K562 (cell line): ENCODE data around the gene EFCAB13. TPM values are rescaled to one million over a fixed set of nuclear protein-coding genes. Genes with fewer than 3 reads are reported as not detected.

Experiments
- ATF1 ChIP-seq, 2 experiments: fragments of 450-650 bp in 1 of 2; IDR thresholded peaks; 2 replicates each; pipeline ENCODE4 v1.6.1; 2016; ENCODE audit warnings: missing compliant biosample characterization in 1 of 2, missing genetic modification characterization in 1 of 2
- ETS2 ChIP-seq: IDR thresholded peaks from 2 replicates; pipeline ENCODE4 v1.6.1; 2016; ENCODE audit warnings: borderline replicate concordance, missing genetic modification characterization, mild to moderate bottlenecking, moderate library complexity, missing compliant biosample characterization; ENCODE audit not compliant: poor library complexity, severe bottlenecking
- FOXK2 ChIP-seq, 2 experiments: fragments of 450-650 bp; IDR thresholded peaks in 1 of 2; conservative IDR thresholded peaks in 1 of 2; 2 replicates each; pipeline ENCODE4 v1.6.1; 2016; ENCODE audit warnings: low read depth in 2 of 2, mild to moderate bottlenecking in 1 of 2
- HLTF ChIP-seq: fragments of 450-650 bp; IDR thresholded peaks from 2 replicates; pipeline ENCODE4 v1.6.1; 2016
- HNRNPLL ChIP-seq: fragments of 200-400 bp; formaldehyde crosslinking; IDR thresholded peaks from 2 replicates; pipeline ENCODE4 v1.6.1; 2017; ENCODE audit warnings: low read length, low read depth, mild to moderate bottlenecking; ENCODE audit not compliant: poor library complexity, severe bottlenecking
- KAT7 ChIP-seq: sonication (generic); formaldehyde crosslinking; IDR thresholded peaks from 2 replicates; pipeline ENCODE4 v1.8.0; 2022; ENCODE audit warnings: missing genetic modification reagents, mild to moderate bottlenecking, borderline replicate concordance
- MAFK ChIP-seq: IDR thresholded peaks from 2 replicates; pipeline ENCODE4 v1.6.1; 2011; ENCODE audit warnings: low read length, improper control_type of control experiment
- MBD2 ChIP-seq: sonication (generic); IDR thresholded peaks from 2 replicates; pipeline ENCODE4 v1.6.1; 2016; ENCODE audit warnings: low read depth, borderline replicate concordance
- MNT ChIP-seq, 2 experiments: fragments of 450-650 bp; conservative IDR thresholded peaks; 2 replicates each; pipeline ENCODE4 v1.6.1; 2017; ENCODE audit warnings: mild to moderate bottlenecking in 2 of 2, moderate library complexity in 2 of 2
- MTA1 ChIP-seq: fragments of 450-650 bp; IDR thresholded peaks from 2 replicates; pipeline ENCODE4 v1.6.1; 2017; ENCODE audit warnings: borderline replicate concordance
- MTA3 ChIP-seq: fragments of 450-650 bp; formaldehyde crosslinking; IDR thresholded peaks from 2 replicates; pipeline ENCODE4 v1.6.1; 2017; ENCODE audit warnings: mild to moderate bottlenecking, borderline replicate concordance
- NR2C1 ChIP-seq, 2 experiments: fragments of 450-650 bp; IDR thresholded peaks; 2 replicates each; pipeline ENCODE4 v1.6.1; 2017; ENCODE audit warnings: mild to moderate bottlenecking in 2 of 2, antibody characterized with exemption in 1 of 2, inconsistent platforms in 1 of 2, missing compliant biosample characterization in 1 of 2, missing genetic modification characterization in 1 of 2
- PRDM10 ChIP-seq: fragments of 450-650 bp; IDR thresholded peaks from 2 replicates; pipeline ENCODE4 v1.6.1; 2018; ENCODE audit not compliant: partially characterized antibody
- RBFOX2 ChIP-seq: fragments of 200-400 bp; formaldehyde crosslinking; IDR thresholded peaks from 2 replicates; pipeline ENCODE4 v1.6.1; 2017; ENCODE audit warnings: low read depth, mild to moderate bottlenecking, low read length, moderate library complexity
- SMAD4 ChIP-seq: fragments of 250-450 bp; sonication (Bioruptor Pico); conservative IDR thresholded peaks from 2 replicates; pipeline ENCODE4 v1.8.0; 2021; ENCODE audit warnings: inconsistent platforms, mild to moderate bottlenecking, moderate library complexity
- USF2 ChIP-seq: sonication (generic); formaldehyde crosslinking; IDR thresholded peaks from 2 replicates; pipeline ENCODE4 v1.5.0; 2020; ENCODE audit warnings: missing genetic modification reagents
- ZNF639 ChIP-seq, 2 experiments: fragments of 200-800 bp in 1 of 2; sonication (Bioruptor generic) in 1 of 2; sonication (generic) in 1 of 2; formaldehyde crosslinking in 1 of 2; IDR thresholded peaks in 1 of 2; conservative IDR thresholded peaks in 1 of 2; 2 replicates each; pipeline versions ENCODE4 v1.5.0 to v1.6.1; 2016 to 2020; ENCODE audit warnings: missing compliant biosample characterization in 1 of 2, missing genetic modification characterization in 1 of 2, missing genetic modification reagents in 1 of 2
- ZNF699 ChIP-seq: fragments of 250-450 bp; sonication (Bioruptor Pico); IDR thresholded peaks from 2 replicates; pipeline ENCODE4 v1.8.0; 2021; ENCODE audit warnings: mild to moderate bottlenecking, moderate library complexity; ENCODE audit not compliant: insufficient replicate concordance
- polyA plus RNA-seq, 8 experiments: library from polyadenylated mRNA; depleted of rRNA in 4 of 8; stranded (reverse) in 5 of 8; unstranded in 3 of 8; fragments of >200 nt; fragmentation: Nextera tagmentation in 2 of 8; fragmentation: Illumina TruSeq in 1 of 8; extraction: Ambion mirVana in 2 of 8; extraction: Trizol in 1 of 8; gene quantifications; 2 replicates each; pipeline versions ENCODE4 v1.2.1 to v1.2.3, GENCODE V29; 2011 to 2014; ENCODE audit warnings: inconsistent platforms in 1 of 8, missing spikeins in 1 of 8
- total RNA-seq, 7 experiments: library from RNA; depleted of rRNA in 6 of 7; stranded (reverse); fragments of >200 nt in 6 of 7; fragmentation: Illumina TruSeq in 2 of 7; extraction: Trizol in 2 of 7; gene quantifications; 2 replicates each; pipeline versions ENCODE4 v1.2.1 to v1.2.3, GENCODE V29; 2011 to 2021; ENCODE audit warnings: low replicate concordance in 1 of 7

The EFCAB13 gene
- total and polyA plus RNA-seq, 9 of the 15 experiments (the other 6 are each of a cell fraction or from before 2014, with no cell fraction given): 0.32 to 1.3 (median 0.95) TPM

- TF ChIP-seq ZNF639 (CRISPR knock-in tag; conservative IDR thresholded peaks at IDR 0.05 in 1 of 2, IDR thresholded peaks at IDR 0.05 in 1 of 2) (peak in 1 of 2 experiments; percentile 78; a peak in 2 of 4 replicates), KAT7 (CRISPR knock-in tag) (peak; percentile 64; the same call in 1 of the 2 replicates), HNRNPLL (peak; percentile 60), NR2C1 (IDR thresholded peaks at IDR 0.05) (no peak; the same call in 1 of the 2 replicates), NR2C1 (tag; IDR thresholded peaks at IDR 0.05) (peak; percentile 71), MTA1 (peak; percentile 55; the same call in 1 of the 2 replicates), ZNF699 (CRISPR knock-in tag) (no peak), PRDM10 (peak; percentile 63), FOXK2 (conservative IDR thresholded peaks at IDR 0.05 in 1 of 2, IDR thresholded peaks at IDR 0.05 in 1 of 2; ENCODE audit: low read depth in 2 of 2) (no peak), ATF1 (CRISPR knock-in tag; IDR thresholded peaks at IDR 0.05) (no peak), ATF1 (tag; IDR thresholded peaks at IDR 0.05) (peak; percentile 91), MBD2 (peak; percentile 28; the same call in 1 of the 2 replicates), SMAD4 (CRISPR knock-in tag) (peak; percentile 77), USF2 (CRISPR knock-in tag) (peak; percentile 93), MNT (conservative IDR thresholded peaks at IDR 0.05) (peak in 1 of 2 experiments; percentile 75; a peak in 2 of 4 replicates), RBFOX2 (peak; percentile 94), MTA3 (peak; percentile 90; the same call in 1 of the 2 replicates), MAFK (no peak), HLTF (peak; percentile 84), ETS2 (tag) (no peak)
These were observed at the start of gene EFCAB13 (continued) for GRCh38 chr17:47323382-47324223.
